Adrenal gland (tissue), 5 donors: ENCODE results near the gene FADS2.

Experiments used
- CTCF ChIP-seq, 6 experiments: fragments of 450-650 bp in 4 of 6; fragments of 200-600 bp in 2 of 6; sonication (generic) in 1 of 6; IDR thresholded peaks; 1 replicate in 5 of 6; 2 replicates in 1 of 6; pipeline versions ENCODE4 v1.5.1 to v1.8.0; 2016 to 2021; ENCODE audit warnings: antibody characterized with exemption in 6 of 6, mild to moderate bottlenecking in 2 of 6, moderate library complexity in 1 of 6
- POLR2A ChIP-seq, 2 donors: fragments of 450-650 bp; IDR thresholded peaks; one replicate each; pipeline ENCODE4 v1.6.1; 2017; ENCODE audit warnings: antibody characterized with exemption in 2 of 2, mild to moderate bottlenecking in 2 of 2, moderate library complexity in 1 of 2
- donor health status: DM: no; HTN: no; CAD: no.

DNA sequence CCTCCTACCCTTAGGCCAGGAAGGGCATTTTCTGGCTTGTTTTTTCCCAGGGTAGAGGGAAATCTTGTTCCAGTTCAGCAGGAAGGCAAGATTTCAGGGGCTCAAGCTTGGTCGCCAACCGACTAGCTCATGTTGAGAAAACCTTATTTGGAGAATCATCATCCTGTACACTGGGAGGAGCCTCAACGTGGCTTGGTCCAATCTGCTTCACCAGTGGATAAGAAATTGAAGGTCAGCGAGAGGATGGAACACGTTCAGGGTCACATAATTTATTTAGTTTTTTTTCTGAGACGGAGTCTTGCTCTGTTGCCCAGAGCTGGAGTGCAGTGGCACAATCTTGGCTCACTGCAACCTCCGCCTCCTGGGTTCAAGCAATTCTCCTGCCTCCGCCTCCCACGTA, 20.5 kb downstream of the FADS2 start:
- TF ChIP-seq CTCF (IDR thresholded peaks at IDR 0.05) (no peak), POLR2A (IDR thresholded peaks at IDR 0.05) (no peak)
